HG03432 (cell line): Measurements from ENCODE around the gene PRCP.
A peak's percentile ranks its signal among the peaks of the same experiment; 100 is the strongest.
"Not testable (repeated sequence)": the region's sequence is repeated elsewhere in the genome, so short reads cannot be mapped to it uniquely, and the experiment has no call there.

Experiments
- ATAC-seq: cut with Tn5 transposase; IDR thresholded peaks from one replicate; pipeline ENCODE4 v1.9.1; 2021; ENCODE audit warnings: mild to moderate bottlenecking, moderate library complexity; ENCODE audit not compliant: unreplicated experiment

Gene PRCP

GRCh38 chr11:82900277-82901164 is at the start of gene PRCP:
Gene PRCP, minus strand, starts transcription at chr11:82900430. Its CDS starts 28 bp downstream, at chr11:82900402.
- peak; percentile 83 for ATAC-seq

DNA sequence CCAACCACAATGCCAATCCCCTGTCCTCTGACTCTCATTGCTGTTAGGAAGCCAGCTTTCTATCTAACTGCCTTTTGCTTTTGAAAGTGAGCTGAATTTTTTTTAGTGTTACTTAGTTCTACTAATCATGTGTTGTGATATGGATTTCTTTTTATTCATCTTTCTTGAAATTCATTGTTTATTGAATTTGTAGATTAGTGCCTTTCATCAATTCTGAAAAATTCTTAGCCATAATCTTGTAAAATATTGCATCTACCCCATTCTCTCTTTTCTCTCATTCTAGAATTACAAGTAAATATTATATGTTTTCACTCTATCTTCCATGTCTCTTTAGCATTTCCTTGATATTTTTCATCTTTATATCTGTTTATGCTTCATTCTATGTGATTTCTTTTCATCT is 49.1 kb upstream of the PRCP start:
- ATAC-seq = no peak

DNA sequence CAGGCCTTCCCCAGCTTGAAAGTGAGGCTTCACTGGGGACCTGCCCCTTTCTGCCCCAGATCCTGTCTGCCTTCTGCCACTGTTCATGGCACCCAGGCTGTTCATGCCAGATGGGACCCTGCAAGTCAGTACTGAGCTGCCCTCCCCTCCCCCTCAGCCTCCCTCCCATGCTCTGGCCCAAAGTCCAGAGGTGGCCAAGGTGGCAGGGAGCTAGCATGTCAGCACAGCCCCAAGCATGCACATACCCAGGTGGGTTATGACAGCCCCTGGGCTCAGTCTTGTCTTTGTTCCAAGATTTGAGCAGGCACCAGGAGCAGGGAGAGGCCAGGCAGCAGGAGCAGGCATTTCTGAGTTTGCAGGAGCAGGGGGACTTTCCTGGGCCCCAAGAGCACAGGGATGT is 45.5 kb upstream of the PRCP start:
- ATAC-seq = no peak

DNA sequence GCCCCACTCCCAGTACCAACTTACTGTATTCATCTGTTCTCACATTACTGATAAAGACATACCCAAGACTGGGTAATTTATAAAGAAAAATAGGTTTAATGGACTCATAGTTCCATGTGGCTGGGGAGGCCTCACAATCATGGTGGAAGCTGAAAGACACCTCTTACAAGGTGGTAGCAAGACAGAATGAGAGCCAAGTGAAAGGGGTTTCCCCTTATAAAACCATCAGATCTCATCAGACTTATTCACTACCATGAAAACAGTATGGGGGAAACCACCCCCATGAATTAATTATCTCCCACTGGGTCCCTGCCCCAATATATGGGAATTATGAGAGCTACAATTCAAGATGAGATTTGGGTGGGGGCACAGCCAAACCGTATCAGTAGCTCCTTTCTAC is 44.8 kb upstream of the PRCP start:
- not testable (repeated sequence) for ATAC-seq

DNA sequence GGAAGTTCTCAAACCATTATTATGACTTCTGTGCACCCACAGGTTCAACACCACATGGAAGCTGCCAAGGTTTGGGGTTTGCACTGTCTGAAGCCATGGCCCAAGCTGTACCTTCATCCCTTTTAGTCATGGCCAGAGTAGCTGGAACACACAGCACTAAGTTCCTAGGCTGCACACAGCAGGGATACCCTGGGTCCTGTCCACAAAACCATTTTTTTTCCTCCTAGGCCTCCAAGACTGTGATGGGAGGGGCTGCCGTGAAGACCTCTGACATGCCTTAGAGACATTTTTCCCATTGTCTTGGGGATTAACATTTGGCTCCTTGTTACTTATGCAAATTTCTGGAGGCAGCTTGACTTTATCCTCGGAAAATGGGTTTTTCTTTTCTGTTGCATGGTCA is 44.0 kb upstream of the PRCP start:
- ATAC-seq = no peak

GRCh38 chr11:82943430-82943829 is 43.2 kb upstream of the PRCP start:
- ATAC-seq = not testable (repeated sequence)

GRCh38 chr11:82942376-82942775 is 42.1 kb upstream of the PRCP start:
- no peak for ATAC-seq

DNA sequence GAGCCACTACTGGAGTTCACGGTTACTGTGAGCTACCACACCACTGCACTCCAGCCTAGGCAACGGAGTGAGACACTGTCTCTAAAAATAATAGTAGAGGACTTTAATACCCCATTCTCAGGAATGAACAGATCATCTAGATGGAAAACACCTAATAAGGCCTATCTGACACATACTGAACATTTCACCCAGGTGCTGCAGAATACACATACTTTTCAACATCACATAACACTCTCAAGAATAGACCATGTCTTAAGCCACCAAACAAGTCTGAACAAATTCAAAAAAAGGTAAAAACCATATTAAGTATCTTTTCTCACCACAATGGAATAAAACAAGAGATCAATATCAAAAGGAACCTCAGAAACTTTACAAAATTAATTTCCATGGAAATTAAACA is 39.2 kb upstream of the PRCP start:
- ATAC-seq = no peak

DNA sequence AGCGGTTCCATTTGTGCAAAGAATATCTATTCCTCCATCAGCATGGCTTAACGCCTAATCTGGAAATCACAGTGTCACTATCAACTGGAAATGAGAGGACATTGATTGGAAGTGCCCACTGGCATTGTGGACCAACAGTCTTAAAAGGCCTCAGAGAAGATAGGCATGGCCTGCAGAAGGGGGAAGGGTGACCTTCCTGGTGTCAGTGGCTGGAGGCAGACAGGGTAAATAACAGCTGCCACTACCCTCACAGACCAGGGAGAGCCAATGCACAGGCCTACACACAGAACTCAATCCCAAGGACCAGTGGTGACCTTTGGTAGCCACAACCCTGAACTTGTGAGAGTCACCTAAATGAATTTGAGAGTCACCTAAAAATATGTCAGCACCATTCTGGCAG is 37.3 kb upstream of the PRCP start:
- no peak for ATAC-seq

GRCh38 chr11:82936261-82936660 is 36.0 kb upstream of the PRCP start:
- no peak for ATAC-seq

DNA sequence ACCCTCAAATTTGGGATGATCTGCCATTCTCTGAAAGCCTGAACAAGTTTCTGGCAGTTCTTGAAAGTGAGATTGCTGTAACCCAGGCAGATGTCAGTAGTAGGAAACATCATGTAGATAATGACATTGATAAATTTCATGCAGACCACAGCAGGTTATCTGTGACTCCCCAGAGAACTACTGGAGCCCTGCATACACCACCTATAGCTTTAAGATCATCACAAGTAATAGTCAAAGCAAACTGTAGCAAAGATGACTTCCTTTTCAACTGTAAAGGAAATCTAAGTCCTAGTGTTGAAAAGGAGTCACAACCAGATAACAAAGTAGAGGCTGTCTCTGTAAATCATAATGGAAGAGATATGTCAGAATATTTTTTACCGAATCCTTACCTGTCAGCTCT is 32.3 kb upstream of the PRCP start:
- no peak for ATAC-seq

- no peak for ATAC-seq
These were observed 30.5 kb upstream of the PRCP start for GRCh38 chr11:82930734-82931133.

DNA sequence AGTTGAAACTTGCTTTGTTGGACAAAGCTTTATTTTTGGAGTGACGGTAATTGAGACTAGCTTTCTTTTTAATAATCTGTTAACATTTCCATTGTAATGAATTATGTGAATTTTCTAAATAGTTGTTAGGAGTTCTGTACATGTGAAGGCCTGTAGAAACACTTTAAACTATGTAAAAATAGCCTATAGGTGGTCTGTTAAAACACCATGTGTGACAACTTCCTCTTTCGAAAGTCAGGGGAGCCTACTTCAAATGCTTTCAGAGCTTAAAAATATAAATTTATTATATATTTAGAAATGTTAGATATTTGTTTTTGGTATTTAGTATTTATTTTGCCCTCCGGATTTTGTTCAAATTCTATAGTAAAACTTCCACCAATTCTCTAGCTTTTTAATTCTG is 30.0 kb upstream of the PRCP start:
- peak; percentile 61 for ATAC-seq

DNA sequence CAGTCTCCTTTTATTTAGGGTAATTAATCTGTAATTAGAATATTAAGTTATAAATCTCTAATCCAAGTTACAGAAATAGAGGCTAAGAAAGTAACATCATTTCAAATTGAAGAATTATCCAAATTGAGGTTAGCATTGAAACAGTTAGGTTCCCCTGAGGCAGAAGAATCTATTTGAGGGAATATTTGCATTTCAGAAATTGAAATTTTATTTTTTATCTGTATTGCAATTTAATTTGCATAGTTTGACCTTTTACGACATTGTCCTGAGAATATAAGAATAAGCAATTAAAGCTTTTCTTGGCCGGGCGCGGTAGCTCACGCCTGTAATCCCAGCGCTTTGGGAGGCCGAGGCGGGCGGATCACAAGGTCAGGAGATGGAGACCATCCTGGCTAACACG is 28.9 kb upstream of the PRCP start:
- ATAC-seq = no peak

DNA sequence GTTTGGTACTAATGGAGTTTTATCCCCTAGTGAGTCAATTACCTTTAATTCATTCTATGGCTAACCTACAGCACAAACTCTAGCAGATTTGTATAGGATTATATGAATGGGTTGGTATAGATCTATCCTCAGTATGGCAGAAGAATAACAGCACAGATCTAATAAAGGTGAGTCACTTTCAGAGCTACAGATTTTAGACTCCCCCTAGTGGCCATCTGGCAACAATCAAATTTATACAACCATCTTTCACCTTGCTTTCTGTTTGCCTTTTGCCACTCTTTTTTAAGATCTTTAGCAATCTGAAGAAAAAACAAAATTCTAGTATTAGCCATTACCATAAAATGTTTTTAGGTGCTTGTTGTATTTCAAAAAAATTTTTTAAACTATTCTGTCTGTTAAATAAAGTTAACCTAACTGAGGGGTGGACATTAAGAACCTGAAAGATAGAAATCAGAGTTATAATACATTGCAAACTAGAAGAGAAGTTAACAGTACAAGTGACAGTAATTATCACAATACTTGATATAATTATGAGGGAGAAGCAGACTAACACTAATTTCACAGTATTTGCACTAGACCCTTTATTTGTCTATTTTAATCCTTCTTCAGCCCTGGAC is 27.1 kb upstream of the PRCP start:
- peak; percentile 70 for ATAC-seq

DNA sequence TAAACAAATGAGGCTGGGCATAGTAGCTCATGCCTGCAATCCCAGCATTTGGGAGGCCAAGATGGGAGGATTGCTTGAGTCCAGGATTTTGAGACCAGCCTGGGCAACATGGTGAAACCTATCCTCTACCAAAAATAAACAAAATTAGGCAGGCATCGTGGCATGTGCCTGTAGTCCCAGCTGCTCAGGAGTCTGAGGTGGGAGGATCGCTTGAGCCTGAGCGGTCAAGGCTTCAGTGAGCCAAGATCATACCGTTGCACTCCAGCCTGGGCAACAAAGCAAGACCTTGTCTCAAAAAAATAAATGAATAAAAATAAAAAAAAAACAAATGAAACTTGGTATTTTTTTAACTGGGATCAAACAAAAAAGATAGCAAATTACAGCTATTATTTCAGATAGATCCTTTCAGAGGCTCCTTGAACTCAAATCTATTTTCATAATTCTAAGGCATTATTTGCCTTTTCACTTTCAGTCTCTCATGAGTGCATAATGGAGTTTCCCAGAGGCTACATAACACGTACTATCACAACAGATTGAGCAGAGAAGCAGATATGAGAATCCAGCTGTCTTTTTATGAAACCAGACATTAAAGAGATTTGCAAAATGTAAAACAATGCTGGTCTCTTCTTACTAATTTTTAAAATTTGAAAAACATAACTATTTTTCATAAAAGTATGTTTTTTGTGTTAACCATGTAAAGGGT is 24.4 kb upstream of the PRCP start:
- ATAC-seq = peak; percentile 58

DNA sequence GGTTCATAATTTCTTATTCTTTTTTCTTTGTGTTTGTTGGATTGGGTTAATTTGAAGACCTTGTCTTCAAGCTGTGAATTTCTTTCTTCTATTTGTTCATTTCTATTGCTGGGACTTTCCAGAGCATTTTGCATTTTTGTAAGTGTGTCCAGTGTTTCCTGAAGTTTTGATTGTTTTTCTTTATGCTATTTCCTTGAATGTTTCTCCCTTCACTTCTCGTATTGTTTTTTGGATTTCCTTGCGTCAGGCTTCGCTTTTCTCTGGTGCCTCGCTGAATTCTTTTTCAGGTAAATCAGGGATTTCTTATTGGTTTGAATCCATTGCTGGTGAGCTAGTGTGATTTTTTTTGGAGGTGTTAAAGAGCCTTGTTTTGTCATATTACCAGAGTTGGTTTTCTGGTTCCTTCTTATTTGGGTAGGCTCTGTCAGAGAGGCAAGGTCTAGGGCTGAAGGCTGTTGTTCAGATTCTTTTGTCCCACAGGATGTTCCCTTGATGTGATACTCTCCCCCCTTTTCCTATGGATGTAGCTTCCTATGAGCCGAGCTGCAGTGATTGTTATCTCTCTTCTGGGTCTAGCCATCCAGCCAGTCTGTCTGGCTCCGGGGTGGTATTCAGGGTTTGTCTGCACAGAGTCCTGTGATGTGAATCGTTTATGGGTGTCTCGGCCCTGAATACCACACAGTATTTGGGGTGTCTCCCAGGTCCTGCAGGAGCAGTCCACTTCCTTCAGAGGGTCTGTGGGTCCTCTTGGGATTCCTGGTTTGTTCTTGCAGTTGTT is 22.4 kb upstream of the PRCP start:
- not testable (repeated sequence) for ATAC-seq

- ATAC-seq = not testable (repeated sequence)
These were observed 20.0 kb upstream of the PRCP start for GRCh38 chr11:82920227-82920626.

DNA sequence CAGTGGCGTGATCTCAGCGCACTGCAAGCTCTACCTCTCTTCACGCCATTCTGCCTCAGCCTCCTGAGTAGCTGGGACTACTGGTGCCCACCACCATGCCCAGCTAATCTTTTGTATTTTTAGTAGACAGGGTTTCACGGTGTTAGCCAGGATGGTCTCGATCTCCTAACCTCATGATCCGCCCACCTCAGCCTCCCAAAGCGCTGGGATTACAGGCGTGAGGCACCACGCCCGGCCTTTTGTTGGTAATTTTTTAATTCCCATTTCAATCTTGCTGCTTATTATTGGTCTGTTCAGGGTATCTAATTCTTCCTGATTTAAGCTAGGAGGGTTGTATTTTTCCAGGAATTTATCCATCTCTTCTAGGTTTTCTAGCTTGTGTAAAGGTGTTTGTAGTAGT is 19.6 kb upstream of the PRCP start:
- ATAC-seq = not testable (repeated sequence)

- ATAC-seq = no peak
These were observed 8.9 kb upstream of the PRCP start for GRCh38 chr11:82909015-82909640.

- no peak for ATAC-seq
These were observed 8.1 kb upstream of the PRCP start for GRCh38 chr11:82908311-82908710.
